A549 (cell line): ENCODE measurements around the gene PMVK.

ENCODE experiments used
- EP300 ChIP-seq, 2 experiments: fragments of >200 bp; sonication (Bioruptor Twin); formaldehyde crosslinking; IDR thresholded peaks; 2 replicates in 1 of 2; 3 replicates in 1 of 2; pipeline ENCODE4 v1.6.1; 2016 to 2017
- ESRRA ChIP-seq: fragments of 150-350 bp; IDR thresholded peaks from 2 replicates; pipeline ENCODE4 v1.6.1; 2014; ENCODE audit warnings: mild to moderate bottlenecking, low read length, borderline replicate concordance
- KDM1A ChIP-seq: fragments of 200-600 bp; sonication (generic); IDR thresholded peaks from 2 replicates; pipeline ENCODE4 v1.6.1; 2016; ENCODE audit warnings: low read depth, mild to moderate bottlenecking
- MAFK ChIP-seq: fragments of 450-650 bp; IDR thresholded peaks from 2 replicates; pipeline ENCODE4 v1.6.1; 2014; ENCODE audit not compliant: partially characterized antibody
- MYC ChIP-seq: IDR thresholded peaks from 2 replicates; pipeline ENCODE4 v1.6.1; 2012; ENCODE audit warnings: mild to moderate bottlenecking, inconsistent platforms, low read length, improper control_type of control experiment, borderline replicate concordance
- NPAS2 ChIP-seq: fragments of 250-450 bp; sonication (Bioruptor Pico); IDR thresholded peaks from 2 replicates; pipeline ENCODE4 v1.8.0; 2022; ENCODE audit warnings: mild to moderate bottlenecking, moderate library complexity, borderline replicate concordance
- POLR2A ChIP-seq: IDR thresholded peaks from 2 replicates; pipeline ENCODE4 v1.6.1; 2012; ENCODE audit warnings: mild to moderate bottlenecking, low read length
- TF ChIP-seq, protein P1 (sequence below): fragments of 250-450 bp; sonication (Bioruptor Pico); IDR thresholded peaks from 2 replicates; pipeline ENCODE4 v1.5.0; 2021; ENCODE audit warnings: mild to moderate bottlenecking, moderate library complexity, borderline replicate concordance
- TF ChIP-seq, protein P2 (sequence below): fragments of >200 bp; sonication (Bioruptor Twin); formaldehyde crosslinking; IDR thresholded peaks from 3 replicates; pipeline ENCODE4 v1.5.1; 2016
- TF ChIP-seq, protein P3 (sequence below): fragments of 200-600 bp; sonication (generic); IDR thresholded peaks from 2 replicates; pipeline ENCODE4 v1.6.1; 2016; ENCODE audit warnings: antibody characterized with exemption, mild to moderate bottlenecking, moderate library complexity

DNA sequence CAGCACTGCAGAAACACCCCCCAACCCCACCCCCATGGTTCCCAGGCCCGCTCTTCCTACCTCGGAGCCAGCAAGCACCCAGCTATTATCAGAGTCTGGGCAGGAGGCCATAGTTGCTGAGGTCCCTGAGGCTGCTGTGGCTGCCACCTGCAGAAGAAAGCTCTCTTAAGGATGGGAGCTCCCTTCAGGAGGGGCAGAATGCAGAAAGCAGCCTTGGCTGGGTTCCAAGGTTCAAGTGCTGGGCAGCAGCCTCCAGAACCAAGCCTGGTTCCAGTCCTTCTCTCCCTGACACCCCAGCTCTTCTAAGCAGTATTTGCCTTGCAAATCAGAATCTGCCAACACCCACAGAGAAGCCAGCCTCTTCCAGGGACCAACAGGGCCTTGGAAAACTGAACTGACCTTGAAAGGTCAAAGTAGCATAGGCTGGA is 17.1 kb upstream of the PMVK start:
- TF ChIP-seq, protein P1, sequence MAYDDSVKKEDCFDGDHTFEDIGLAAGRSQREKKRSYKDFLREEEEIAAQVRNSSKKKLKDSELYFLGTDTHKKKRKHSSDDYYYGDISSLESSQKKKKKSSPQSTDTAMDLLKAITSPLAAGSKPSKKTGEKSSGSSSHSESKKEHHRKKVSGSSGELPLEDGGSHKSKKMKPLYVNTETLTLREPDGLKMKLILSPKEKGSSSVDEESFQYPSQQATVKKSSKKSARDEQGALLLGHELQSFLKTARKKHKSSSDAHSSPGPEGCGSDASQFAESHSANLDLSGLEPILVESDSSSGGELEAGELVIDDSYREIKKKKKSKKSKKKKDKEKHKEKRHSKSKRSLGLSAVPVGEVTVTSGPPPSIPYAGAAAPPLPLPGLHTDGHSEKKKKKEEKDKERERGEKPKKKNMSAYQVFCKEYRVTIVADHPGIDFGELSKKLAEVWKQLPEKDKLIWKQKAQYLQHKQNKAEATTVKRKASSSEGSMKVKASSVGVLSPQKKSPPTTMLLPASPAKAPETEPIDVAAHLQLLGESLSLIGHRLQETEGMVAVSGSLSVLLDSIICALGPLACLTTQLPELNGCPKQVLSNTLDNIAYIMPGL: no peak
- TF ChIP-seq, protein P2, sequence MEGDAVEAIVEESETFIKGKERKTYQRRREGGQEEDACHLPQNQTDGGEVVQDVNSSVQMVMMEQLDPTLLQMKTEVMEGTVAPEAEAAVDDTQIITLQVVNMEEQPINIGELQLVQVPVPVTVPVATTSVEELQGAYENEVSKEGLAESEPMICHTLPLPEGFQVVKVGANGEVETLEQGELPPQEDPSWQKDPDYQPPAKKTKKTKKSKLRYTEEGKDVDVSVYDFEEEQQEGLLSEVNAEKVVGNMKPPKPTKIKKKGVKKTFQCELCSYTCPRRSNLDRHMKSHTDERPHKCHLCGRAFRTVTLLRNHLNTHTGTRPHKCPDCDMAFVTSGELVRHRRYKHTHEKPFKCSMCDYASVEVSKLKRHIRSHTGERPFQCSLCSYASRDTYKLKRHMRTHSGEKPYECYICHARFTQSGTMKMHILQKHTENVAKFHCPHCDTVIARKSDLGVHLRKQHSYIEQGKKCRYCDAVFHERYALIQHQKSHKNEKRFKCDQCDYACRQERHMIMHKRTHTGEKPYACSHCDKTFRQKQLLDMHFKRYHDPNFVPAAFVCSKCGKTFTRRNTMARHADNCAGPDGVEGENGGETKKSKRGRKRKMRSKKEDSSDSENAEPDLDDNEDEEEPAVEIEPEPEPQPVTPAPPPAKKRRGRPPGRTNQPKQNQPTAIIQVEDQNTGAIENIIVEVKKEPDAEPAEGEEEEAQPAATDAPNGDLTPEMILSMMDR: no peak
- no peak for TF ChIP-seq KDM1A
- TF ChIP-seq POLR2A: no peak
- TF ChIP-seq MAFK: no peak
- no peak for TF ChIP-seq EP300 (IDR thresholded peaks at IDR 0.05)
- no peak for TF ChIP-seq MYC
- TF ChIP-seq, protein P3, sequence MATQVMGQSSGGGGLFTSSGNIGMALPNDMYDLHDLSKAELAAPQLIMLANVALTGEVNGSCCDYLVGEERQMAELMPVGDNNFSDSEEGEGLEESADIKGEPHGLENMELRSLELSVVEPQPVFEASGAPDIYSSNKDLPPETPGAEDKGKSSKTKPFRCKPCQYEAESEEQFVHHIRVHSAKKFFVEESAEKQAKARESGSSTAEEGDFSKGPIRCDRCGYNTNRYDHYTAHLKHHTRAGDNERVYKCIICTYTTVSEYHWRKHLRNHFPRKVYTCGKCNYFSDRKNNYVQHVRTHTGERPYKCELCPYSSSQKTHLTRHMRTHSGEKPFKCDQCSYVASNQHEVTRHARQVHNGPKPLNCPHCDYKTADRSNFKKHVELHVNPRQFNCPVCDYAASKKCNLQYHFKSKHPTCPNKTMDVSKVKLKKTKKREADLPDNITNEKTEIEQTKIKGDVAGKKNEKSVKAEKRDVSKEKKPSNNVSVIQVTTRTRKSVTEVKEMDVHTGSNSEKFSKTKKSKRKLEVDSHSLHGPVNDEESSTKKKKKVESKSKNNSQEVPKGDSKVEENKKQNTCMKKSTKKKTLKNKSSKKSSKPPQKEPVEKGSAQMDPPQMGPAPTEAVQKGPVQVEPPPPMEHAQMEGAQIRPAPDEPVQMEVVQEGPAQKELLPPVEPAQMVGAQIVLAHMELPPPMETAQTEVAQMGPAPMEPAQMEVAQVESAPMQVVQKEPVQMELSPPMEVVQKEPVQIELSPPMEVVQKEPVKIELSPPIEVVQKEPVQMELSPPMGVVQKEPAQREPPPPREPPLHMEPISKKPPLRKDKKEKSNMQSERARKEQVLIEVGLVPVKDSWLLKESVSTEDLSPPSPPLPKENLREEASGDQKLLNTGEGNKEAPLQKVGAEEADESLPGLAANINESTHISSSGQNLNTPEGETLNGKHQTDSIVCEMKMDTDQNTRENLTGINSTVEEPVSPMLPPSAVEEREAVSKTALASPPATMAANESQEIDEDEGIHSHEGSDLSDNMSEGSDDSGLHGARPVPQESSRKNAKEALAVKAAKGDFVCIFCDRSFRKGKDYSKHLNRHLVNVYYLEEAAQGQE: no peak
- TF ChIP-seq NPAS2: no peak
- TF ChIP-seq ESRRA: no peak
